MV-4-11 (cell line): ENCODE measurements around the gene ZNF276.

Source experiments
- DNase-seq: peaks from one replicate; lab custom pipeline; 2025; lab: John Stamatoyannopoulos, UW

ZNF276 gene

GRCh38 chr16:89785523-89786155 is 64.3 kb downstream of the ZNF276 start:
- no peak for DNase-seq

- no peak for DNase-seq
Measured at GRCh38 chr16:89786474-89787364, 65.4 kb downstream of the ZNF276 start.

GRCh38 chr16:89787365-89787805 is 66.0 kb downstream of the ZNF276 start:
- no peak for DNase-seq
